ENCODE measurements around the gene ASPN.

ASPN gene

GRCh38 chr9:92504881-92505280 is 22.6 kb upstream of the ASPN start:
- DNase-seq: no peak

GRCh38 chr9:92503156-92503555 is 20.9 kb upstream of the ASPN start:
- DNase-seq: no peak

- DNase-seq: peak; percentile 65
Observed at GRCh38 chr9:92501671-92502393, 19.5 kb upstream of the ASPN start.

- no peak for DNase-seq
Observed at GRCh38 chr9:92500725-92501124, 18.4 kb upstream of the ASPN start.

- DNase-seq: no peak
Observed at GRCh38 chr9:92499701-92500100, 17.4 kb upstream of the ASPN start.

DNA sequence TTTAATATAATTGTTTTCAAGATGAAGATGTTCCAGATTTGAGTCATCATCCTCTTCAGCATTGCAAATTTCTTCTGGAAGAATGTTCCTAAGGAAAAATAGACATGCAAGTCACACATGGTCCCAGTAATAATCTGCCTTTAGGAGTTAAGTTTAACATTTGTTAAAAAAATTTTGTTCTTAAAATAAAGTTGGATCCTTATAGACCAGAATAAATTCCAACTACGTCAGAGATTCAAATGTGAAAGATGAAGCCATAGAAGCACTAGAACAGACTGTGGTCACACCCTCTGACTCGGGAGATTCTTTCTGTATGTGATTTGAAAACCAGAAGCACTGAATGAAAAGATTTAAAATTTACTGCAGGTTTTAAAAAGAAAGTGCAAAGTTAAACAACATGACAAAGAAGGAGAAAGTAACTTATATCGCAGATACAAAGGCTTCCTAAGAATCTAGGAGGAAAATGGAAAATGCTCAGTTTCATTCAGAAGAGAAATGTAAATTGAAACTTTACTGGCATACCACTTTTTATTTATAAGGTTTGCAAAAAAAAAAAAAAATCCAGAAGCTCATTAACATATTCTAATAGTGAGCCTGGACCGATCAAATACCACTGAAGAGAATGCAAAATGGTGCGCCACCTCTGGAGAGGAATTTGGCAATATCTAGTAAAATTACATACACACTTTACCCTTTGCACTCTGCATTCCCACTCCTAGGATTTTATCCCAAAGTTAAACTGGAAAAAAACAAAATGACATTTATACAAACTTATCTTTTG is 14.3 kb upstream of the ASPN start:
- no peak for DNase-seq

DNA sequence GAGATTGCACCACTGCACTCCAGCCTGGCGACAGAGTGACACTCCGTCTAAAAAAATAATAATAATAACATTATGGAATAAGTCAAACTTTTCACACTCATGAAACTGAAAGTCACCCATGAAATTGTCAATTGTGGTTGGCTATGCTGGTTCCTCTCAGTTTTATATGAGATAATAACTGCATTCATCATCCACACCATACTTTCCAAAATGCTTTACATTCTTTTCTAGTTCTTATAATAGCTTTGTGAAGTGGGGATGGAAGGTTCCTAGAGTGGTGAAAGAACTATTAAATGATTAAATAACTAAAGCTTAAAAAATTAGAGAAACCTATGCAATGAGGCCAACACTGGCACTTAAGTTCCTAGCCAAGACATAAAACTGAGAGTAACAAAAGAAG is 12.6 kb upstream of the ASPN start:
- DNase-seq: no peak

DNA sequence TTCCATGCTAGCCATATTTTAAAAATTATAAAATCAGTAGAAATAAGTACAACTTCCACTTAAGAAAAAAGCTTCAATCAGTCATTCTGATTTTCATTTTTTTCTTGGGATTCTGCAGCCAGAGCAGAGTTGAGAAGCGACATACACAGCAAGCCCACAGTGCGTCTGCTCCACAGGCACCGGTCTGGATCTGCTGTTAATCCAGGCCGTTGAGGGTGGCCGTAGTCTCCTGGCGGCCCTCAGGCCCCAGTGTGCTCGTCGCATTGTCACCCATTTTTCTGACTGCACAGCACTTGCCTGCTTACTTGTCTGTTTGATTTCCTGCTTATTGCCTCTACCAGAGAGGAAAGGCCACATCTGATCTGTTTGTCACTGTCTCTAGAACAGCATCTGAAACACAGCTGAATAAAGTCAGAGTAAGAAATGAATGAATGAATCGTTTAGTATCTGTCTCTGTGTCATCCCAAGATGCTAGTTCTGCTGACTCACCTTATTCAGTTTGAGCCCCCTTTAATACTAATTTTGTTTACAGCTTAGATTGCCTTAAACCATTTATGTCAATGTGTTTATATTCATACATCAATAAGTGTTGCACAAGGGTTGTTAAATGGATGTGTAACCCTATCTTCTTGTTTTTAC is 11.6 kb upstream of the ASPN start:
- no peak for DNase-seq

- no peak for DNase-seq
Observed at GRCh38 chr9:92492781-92493401, 10.6 kb upstream of the ASPN start.

DNA sequence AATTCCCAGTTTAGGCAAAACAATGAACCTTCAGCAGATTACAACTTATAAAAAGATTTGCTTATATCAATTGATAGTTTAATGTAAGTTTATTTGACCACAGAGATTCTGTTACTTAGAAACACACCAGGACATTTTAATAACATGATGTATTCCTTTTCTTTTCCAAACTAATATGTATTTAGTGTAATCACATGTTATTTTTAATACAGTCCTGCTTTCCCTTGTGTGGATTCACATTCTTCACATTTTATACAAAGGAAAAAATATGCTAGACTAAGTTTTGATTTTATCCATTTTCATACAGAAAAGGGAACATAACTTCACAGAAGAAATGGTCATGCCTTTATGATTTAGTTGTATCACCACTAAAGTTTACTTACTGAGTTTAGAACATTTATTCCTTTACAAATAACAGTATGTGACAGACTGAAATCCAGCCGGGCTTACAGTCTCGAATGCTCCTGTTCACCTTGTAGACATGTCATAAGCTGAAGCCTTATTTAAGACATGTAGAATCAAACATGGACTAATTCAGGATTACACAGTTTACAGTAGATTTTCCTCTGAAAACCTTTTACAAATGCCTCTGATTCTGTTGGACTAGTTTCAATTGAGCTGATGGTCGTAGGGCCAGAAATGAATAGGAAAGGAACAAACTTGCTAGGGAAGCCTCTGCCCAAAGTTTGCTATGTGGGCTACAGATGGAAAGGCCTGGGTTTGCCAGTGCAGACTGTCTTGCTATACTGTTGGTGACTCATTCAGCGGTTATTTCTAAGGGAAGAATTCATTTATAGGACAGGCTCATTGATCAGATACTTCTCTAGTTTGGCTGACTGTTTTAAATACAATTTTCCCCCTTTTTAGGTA is 6.6 kb upstream of the ASPN start:
- peak; percentile 63 for DNase-seq

DNA sequence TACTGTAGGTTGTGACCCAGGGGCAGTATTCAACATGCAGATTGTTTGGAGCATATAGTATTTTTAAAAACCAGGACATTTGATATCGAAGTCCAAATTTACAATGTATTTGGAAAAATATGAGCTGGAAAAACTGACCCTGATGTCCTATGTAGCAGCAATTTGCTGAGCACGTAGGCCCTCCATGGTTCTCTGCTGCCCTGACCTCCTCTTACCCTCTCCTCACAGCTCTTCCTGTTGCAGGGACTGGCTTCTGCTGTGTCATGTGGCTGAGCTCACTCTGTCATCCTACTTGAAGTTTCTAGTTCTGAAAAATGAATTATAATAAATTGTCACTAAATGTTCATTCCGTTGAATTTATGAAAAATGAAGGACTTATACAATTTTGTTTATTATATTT is 4.1 kb upstream of the ASPN start:
- no peak for DNase-seq

- no peak for DNase-seq
Observed at GRCh38 chr9:92484563-92484962, 2.3 kb upstream of the ASPN start.

GRCh38 chr9:92483627-92484545 is 1.6 kb upstream of the ASPN start:
- no peak for DNase-seq

- no peak for DNase-seq
Observed at GRCh38 chr9:92482805-92483204, 499 bp upstream of the ASPN start.

GRCh38 chr9:92480986-92481633 is 1.2 kb downstream of the ASPN start:
- no peak for DNase-seq

- peak; percentile 65 for DNase-seq
Observed at GRCh38 chr9:92480291-92480771, 2.0 kb downstream of the ASPN start.

- no peak for DNase-seq
Observed at GRCh38 chr9:92479346-92479745, 3.0 kb downstream of the ASPN start.

- peak; percentile 60 for DNase-seq
Observed at GRCh38 chr9:92478783-92479182, 3.5 kb downstream of the ASPN start.

- no peak for DNase-seq
Observed at GRCh38 chr9:92476962-92477361, 5.3 kb downstream of the ASPN start.

GRCh38 chr9:92474587-92474986 is 7.7 kb downstream of the ASPN start:
- DNase-seq: no peak

DNA sequence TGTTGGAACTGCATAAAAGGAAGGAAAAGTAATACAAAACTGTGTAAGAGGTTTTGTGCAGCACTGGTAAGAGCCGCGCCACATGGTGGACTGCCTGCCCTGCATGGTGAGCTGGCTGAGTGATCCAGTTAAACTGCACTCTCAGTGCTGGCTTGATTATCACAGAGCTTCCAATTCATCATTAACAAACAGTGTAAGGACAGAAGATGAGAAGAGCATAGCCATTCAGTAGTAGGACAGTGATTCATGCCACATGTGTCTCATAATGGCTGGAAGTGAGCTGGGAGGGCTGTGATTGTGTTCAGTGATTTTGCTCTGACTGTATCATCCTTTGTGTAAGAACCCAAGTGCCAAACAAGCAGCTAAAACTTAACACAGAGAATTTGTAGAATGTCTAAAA is 14.1 kb downstream of the ASPN start:
- no peak for DNase-seq

Measured in femur (tissue), 1 donor.